COLO668 (cell line): ENCODE measurements around the gene CNOT3.
"Not testable (repeated sequence)": the region's sequence is repeated elsewhere in the genome, so short reads cannot be mapped to it uniquely, and the experiment has no call there.

Source experiments
- DNase-seq: peaks from one replicate; lab custom pipeline; 2025; ENCODE audit not compliant: unreplicated experiment; lab: John Stamatoyannopoulos, UW

Gene CNOT3

DNA sequence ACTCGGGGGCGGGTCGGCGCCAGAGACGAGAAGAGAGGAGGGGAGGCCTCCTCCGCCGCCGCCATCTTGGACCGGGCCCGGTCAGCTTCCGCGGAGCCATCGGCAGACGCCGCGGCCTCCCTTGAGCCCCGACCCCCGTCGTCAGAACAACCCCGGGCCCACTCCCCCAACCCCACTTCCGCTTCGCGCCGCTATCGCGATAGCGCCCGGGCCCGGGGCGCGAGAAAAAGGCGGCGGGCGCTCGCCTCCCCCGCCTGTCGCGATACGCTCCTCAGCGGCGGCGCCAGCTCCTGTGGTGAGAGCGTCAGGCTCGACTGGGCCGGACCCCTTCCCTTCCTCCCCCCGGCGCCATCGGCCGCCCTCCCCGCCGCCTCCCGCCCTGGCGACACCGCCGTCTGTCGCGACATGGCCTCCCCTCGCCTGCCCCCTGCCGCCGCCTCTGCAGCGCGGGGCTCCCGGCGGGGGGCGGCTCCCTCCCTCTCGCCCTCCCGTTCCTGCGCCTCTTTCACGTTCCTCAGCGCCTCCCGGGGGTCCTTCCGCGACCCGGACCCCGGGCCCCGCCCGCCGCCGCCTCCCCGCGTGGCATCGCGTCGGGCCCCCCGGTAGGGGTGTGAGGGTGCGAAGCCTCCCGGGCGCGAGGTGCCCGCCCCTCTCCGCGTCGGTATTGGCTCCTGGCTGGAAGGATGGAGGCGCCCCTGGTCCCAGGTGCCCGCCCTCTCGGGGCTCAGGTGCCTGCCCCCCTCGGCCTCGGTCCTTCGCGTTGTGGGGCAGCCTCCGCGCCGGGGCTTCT lies at the start of gene CNOT3:
CNOT3 (plus strand) TSS at position 64 of the 790 bp plus-strand sequence. CDS start 5,217 bp downstream, outside the sequence.
- peak; percentile 31 for DNase-seq

DNA sequence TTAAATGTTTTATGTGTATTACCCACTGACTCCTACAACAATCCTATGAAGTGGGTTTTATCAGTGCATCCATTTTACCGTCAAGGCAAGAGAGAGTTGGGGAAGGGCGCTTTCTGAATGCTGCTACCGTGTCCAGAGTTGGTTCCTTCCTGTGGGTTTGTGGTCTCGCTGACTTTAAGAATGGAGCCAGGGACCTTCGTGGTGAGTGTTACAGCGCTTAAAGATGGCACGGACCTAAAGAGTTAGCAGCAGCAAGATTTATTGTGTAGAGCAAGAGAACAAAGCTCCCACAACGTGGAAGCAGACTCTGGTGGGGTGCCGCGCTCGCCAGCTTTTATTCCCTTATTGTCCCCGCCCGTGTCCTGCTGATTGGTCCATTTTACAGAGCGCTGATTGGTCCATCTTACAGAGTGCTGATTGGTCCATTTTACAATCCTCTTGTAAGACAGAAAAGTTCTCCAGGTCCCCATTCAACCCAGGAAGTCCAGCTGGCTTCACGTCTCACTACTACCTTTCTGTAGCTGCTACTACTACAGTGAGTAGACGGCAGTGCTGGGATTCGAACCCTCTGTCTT lies 43.0 kb upstream of the CNOT3 start:
- DNase-seq: no peak

DNA sequence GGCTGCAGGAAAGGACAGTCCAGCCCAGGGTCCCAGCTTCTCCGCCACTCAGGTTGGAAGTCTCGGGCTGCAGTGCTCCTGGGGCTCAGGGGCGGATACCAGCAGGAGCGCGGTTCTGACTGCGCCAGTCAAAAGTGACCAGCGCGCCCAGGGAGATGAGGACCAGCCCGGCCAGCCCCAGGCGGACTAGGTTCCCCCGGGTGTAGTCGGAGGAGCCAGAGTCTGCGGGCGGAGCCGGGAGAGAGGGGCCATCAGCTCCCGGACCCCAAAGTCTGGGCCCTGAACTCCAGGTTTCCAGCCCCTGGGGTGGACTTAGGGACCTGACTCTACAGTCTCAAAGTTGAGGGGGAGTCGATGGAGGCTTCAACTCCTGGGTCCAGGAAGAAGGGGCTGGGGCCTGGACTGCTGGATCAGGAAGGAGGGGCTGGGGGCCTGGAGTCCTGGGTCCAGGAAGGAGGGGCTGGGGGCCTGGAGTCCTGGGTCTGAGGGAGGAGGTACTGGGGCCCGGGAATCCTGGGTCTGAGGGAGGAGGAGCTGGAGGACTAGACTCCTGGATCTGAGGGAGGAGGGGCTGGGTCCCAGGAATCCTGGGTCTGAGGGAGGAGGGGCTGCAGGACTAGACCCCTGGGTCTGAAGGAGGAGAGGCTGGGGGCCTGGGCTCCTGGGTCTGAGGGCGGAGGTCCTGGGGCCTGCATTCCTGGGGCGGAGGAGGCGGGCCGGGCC lies 42.3 kb upstream of the CNOT3 start:
- DNase-seq: no peak

DNA sequence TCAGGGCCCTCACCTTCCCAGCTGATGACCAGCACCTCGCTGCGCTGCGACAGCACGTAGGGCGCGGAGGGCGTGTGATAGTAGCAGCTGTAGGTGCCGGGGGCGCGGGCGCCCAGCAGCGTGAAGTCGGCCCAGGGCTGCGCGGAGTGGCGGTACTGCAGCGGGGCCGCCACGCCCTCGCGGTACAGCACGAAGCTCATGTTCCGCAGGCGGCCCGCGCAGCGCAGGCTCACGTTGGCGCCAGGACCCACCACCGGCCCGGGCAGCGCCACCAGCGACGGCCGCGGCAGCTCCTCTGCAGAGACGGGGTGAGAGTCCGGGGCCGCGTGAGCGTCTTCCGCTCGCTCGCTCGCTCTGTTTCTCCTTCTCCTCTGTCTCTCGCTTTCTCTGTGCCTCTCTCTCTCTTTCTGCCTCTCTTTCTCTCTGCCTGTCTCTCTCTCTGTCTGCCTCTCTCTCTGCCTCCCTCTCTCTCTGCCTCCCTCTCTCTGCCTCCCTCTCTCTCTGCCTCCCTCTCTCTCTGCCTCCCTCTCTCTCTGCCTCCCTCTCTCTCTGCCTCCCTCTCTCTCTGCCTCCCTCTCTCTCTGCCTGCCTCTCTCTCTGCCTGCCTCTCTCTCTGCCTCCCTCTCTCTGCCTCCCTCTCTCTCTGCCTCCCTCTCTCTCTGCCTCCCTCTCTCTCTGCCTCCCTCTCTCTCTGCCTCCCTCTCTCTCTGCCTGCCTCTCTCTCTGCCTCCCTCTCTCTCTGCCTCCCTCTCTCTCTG lies 41.5 kb upstream of the CNOT3 start:
- peak; percentile 45 for DNase-seq

DNA sequence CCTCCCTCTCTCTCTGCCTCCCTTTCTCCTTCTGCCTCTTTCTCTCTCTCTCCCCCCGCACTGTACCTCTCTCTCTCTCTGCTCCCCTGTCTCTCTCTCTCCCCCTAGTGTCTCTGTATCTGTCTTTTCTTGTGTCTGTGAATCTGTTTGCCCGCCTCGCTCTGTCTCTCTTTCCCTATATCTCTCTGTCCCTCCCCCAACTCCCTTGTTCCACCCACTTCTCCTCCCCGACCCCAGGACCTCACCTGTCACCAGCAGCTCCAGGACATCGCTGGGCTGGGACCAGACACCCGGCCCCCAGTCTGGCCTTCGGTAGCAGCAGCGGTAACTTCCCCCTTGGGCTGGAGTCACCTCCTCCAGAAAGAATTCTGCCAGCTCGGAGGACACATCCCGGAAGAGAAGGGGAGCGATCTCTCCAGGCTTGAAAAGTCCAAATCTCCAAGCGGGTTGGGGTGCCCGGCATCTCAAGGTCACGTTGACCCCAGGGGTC lies 40.9 kb upstream of the CNOT3 start:
- DNase-seq: no peak

DNA sequence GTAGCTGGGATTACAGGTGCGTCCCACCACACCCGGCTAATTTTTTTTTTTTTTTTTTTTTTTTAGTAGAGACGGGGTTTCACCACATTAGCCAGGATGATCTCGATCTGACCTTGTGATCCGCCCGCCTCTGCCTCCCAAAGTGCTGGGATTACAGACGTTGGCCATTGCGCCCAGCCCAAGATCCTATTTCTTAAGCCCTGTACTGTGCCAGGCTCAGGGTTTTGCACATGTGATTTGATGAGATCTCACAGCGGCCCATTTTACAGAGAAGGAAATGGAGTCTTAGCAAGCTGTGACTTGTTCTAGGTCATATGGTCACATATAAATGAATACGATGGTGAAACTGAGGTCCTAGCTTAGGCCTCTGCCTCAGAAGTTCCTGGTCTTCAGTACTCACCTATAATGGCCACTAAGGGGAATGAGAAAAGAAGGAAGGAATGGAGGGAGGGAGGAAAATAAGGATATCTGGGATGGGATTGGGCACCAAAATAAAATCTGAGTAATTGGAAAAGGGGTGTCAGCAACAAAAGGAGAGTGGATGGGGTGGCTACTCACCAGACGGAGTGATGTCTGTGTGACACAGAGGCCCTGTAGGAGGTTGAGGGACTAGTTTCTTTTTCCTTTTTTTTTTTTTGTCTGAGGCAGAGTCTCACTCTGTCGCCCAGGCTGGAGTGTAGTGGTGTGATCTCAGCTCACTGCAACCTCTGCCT lies 38.2 kb upstream of the CNOT3 start:
- DNase-seq: no peak

DNA sequence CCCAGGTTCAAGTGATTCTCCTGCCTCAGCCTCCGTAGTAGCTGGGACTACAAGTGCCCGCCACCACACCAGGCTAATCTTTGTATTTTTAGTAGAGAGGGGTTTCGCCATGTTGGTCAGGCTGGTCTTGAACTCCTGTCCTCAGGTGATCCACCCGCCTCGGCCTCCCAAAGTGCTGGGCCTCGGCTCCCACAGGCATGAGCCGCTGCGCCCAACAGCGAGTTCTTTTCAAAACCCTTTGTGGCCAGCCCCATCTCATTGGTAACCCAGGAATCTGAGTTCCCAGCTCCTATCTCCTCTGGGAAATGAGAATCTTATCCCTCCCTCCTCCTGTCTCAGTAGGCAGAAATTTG lies 37.7 kb upstream of the CNOT3 start:
- not testable (repeated sequence) for DNase-seq

DNA sequence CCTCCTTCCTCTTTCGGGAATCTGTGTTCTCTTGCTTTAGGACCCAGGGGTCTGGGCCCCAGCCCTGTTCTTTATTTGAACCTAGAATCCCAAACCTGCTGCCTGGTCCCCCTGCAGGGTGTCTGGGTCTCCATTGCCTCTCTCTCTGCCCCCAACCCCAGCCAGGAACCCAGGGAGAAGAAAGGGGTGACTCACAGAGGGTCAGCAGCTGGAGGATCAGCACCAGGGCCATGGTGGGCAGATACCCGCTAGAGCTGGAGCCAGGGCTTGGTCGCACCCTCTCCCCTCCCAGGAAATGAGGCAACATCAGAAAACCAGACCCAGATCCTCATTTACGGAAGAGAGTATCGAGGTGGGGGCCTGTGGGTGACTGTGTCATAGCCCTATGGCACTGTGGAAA lies 37.0 kb upstream of the CNOT3 start, which contains the start of gene OSCAR:
OSCAR (minus strand) TSS at position 243 of the 400 bp plus-strand sequence; CDS start at position 232, 11 bp downstream.
- no peak for DNase-seq

DNA sequence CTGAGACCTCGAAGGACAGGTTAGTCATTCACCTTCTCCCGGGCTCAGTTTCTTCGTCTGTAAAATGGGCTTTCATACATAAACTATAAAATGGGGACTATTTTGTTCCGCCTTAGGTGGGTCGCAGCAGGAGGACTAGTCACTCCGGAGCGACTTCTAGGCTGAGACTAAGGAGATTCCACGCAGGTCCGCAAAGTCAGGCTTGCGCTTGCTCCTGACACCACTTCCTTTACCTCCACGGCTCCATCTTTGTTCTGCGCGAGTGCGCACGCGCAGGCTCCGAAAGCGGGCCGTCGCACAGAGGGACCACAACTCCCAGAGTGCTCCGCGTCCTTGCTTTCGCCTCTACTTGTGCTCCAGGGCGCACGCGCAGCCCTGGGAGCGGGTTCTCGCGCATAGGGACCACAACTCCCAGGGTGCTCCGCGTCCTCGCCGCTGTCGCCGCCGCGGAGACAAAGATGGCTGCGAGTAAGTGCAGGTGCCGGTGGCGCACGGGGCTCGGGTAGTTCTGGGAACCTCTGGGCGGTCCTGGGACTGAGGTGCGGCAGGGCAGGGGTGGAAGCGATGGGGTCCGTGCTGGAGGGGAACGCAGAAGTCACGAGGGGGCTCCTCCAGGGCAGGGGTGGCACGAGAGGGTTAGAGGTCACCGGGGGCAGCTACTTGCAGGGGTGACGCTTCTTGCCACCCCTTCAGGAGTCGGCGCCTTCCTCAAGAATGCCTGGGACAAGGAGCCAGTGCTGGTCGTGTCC lies 35.0 kb upstream of the CNOT3 start, which contains the start of gene NDUFA3:
NDUFA3 (plus strand) TSS at position 435 of the 749 bp plus-strand sequence; CDS start at position 459, 24 bp downstream.
- peak; percentile 98 for DNase-seq

DNA sequence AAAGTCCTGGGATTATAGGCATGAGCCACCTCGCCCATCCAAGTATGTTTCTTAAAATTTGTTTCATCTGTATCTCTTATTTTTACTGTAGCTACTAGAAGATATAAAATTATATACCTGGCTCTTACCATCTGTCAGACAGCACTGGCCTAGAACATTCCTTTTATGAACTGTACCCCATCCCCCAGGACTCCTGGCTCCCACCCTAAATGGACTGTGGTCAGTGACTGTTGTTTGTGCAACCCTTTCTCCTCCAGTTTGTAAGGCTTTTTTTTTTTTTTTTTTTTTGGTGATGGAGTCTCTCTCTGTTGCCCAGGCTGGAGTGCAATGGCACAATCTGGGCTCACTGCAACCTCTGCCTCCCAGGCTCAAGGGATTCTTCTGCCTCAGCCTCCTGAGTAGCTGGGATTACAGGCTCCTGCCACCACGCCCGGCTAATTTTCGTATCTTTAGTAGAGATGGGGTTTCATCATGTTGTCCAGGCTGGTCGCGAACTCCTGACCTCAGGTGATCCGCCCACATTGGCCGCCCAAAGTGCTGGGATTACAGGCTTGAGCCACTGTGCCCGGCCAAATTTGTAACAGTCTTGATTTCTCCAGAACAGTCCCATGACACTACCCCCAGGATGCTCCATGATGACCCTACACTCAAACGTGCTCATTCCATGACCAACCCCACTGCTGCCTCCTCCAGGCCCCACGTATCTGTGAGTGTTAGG lies 32.4 kb upstream of the CNOT3 start:
- DNase-seq: no peak

DNA sequence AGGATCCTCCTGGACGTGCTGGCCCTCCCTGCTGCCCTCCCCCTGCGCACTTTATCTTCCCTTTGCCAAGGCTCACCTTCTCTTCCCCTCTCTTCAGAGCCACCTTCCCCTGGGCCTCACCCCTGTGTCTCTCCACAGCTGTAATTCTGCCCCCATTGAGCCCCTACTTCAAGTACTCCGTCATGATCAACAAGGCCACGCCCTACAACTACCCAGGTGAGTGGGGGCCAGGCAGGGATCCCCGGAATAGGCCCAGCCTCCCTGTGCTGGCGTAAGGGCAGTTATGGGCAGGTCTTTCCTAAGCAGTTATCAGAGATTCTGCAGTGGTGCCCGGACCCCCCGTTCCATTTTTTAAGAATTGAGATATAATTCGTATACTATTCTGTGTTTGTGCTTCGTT lies 31.8 kb upstream of the CNOT3 start:
- no peak for DNase-seq

DNA sequence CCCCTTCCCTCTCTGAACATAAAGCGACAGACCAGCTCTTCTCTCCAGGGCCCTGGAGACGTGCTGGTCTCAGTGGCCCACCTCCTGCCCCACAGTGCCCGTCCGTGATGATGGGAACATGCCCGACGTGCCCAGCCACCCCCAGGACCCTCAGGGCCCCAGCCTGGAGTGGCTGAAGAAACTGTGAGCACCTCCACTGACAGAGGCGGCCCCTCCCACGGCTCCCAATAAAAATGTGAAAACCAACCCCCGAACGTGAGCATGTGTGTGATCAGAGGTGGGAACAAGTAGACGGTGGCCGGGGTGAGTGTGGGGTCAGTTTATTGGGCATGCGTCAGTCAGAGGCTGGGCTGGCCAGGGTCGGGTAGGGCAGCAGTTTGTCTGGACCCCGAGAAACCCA lies 30.8 kb upstream of the CNOT3 start:
- no peak for DNase-seq

DNA sequence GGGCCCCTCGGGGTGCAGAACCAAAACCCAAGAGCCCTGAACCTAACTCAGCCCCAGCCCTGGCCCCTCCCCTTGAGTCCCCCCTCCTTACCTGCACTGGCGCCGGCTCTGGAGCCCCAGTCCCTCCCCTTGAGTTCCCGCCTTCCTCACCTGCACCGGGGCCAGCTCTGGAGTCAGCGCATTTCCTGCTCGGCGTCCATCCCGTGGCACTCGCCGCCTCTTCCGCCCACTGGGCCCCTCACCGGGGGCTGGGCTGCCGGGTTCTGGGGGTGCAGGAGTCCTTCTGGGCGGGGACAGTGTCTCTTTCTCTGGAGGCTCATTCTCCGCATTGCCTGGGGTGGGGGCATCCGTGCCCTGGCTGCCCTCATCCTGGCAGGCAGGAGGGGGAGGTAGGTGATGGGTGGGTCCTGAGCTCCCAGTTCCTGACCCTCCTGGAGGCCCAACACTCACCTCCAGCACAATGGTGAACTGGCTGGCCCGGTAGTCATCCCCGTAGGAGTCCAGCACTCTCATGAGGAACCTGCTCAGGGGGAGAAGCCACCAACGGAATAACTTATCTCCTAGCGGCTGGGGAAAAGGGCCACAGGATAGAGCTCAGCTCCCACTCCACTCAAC lies 29.6 kb upstream of the CNOT3 start:
- no peak for DNase-seq

DNA sequence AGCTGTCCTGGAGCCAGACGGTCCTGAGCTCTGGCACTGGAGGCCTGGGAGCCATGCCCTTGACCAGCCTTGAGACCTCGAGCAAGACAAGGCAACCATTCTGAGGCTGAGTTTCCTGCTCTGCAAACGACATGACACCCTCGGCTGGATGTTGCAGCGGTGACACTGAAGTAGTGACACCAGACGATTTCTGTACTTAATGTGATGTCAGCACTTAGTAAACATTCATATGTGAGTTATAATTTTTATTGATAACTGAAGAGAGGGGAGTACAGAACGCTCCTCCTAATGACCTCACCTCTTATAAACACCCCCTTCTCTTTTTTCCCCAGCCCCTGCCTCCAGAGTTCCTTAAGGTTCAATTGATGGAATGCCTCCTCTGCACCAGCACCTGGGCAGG lies 29.1 kb upstream of the CNOT3 start:
- DNase-seq: no peak

DNA sequence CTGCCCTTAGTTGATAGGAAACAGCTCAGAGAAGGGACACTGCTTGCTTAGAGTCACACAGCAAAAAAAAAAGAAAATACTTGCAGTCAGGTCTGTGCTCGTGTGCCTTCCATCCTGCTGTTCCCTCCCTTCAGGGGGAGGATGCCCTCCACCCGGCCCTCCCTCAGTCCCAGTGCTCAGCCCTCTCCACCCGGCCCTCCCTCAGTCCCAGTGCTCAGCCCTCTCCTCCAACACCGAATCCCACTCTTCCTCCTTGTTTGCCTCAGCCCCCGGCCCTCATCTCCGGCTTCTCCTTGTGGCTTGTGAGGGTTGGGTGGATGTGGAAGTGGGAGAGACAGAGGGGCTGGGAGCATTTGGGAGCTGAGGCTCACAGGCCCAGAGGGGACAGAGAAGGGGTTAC lies 27.9 kb upstream of the CNOT3 start:
- DNase-seq: no peak

DNA sequence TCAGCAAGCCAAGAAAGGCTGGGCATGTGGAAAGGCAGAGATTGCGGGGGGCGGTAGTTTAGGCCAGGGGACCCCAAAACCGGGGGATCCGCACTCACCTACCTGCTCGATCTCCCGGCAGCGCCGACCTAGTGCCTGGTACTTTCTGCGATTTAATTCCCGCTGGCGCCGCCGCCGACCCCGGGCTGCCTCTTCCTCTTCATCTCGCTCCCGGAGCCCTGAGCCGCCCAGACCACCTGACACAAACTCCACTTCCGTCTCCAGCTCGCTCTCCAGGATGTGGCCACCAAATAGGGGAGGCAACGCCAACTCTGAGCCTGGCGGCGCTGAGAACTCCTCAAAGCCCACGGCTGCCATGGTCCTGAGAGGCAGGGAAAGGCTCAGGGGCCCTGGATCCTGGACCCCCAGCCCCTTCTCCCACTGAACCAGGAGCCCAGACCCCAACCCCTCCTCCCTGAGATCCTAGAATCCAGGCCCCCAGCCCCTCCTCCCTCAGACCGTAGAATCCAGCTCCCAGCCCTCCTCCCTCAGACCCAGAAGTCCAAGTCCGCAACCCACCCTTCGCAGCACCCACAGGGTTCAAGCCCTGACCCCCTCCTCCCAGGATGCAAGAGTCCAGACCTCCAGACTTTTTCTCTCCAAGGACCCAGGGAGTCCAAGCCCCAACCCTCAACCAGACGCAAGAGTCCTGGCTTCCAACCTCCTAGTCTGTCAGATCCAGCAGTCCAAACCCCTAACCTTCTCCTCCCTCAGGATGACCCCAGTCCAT lies 23.0 kb upstream of the CNOT3 start:
- peak; percentile 55 for DNase-seq

DNA sequence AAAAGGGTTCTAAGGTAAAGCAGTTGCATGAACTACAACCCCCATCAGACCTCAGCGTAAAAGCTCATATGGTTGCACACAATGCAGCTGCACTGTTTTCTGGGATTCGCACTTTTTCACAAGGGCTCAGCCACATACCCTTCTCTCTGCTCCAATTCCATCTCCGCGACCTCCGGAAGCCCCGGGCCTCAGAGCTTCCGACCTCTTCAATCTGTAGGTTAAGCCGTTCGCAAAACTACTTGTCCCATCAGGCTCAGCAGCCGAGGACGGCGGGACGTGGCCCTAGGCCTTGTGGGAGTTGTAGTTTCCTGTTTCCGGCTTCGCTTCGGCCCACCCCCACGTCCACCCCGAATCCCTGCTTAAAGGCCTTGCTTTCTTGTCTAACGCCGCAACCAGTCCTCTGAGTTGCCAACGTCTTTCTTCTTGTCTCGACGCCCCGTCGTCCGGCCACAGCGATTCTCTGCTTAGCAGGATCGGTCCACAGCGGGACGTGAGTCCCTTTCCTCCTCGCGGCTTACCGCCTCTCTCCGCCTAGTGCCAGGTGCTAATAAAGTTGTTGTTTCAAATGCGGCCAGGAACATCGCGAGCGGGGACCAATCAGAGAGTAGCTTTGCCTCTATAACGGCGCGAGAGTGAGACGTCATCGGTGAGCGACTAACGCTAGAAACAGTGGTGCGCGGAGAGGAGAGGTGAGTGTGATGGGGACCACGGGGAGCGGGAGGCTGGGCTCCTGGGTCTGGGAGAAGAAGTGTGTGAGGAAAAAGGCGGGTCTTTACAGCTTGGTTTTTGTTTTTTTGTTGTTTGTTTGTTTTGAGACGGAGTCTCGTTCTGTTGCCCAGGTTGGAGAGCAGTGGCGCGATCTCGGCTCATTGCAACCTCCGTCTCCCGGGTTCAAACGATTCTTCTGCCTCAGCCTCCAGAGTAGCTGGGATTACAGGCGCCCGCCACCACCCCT lies 22.2 kb upstream of the CNOT3 start, which contains the start of the genes PRPF31 and TFPT:
PRPF31 (plus strand) TSS at position 646 of the 955 bp plus-strand sequence. CDS start 2,525 bp downstream, outside the sequence.
TFPT (minus strand) TSS at position 549 of the 955 bp plus-strand sequence; CDS start at position 161, 388 bp downstream.
- peak; percentile 97 for DNase-seq
